Prostate gland (tissue), 2 donors: Measurements from ENCODE around the gene MAD2L1BP. TPM values are rescaled to one million over a fixed set of nuclear protein-coding genes. Genes with fewer than 3 reads are reported as not detected.
"Not testable (repeated sequence)": the region's sequence is repeated elsewhere in the genome, so short reads cannot be mapped to it uniquely, and the experiment has no call there.

Experiments used
- DNase-seq: peaks from one replicate; pipeline ENCODE4 v3.0.0-alpha.2; 2019; ENCODE audit warnings: low spot score
- H3K27ac ChIP-seq, 2 donors: fragments of 200-600 bp; sonication (generic); 2 replicates each; pipeline ENCODE4 v1.5.1; 2017 to 2019
- H3K27me3 ChIP-seq: fragments of 200-600 bp; sonication (generic); replicated peaks from 2 replicates; pipeline ENCODE4 v1.5.1; 2019; ENCODE audit not compliant: insufficient read depth
- H3K36me3 ChIP-seq, 2 donors: fragments of 200-600 bp; sonication (generic); 1 replicate in 1 of 2; 2 replicates in 1 of 2; pipeline versions ENCODE4 v1.5.1 to v1.8.1; 2017 to 2019
- H3K4me1 ChIP-seq: fragments of 200-600 bp; sonication (generic); replicated peaks from 2 replicates; pipeline ENCODE4 v1.5.1; 2019
- H3K4me3 ChIP-seq, 2 donors: fragments of 200-600 bp; sonication (generic); 2 replicates each; pipeline ENCODE4 v1.5.1; 2017 to 2019
- H3K9me3 ChIP-seq: fragments of 200-600 bp; sonication (generic); 2 replicates; pipeline ENCODE4 v1.5.1; 2017
- POLR2A ChIP-seq: fragments of 450-650 bp; IDR thresholded peaks from one replicate; pipeline ENCODE4 v1.6.1; 2016; ENCODE audit warnings: antibody characterized with exemption, mild to moderate bottlenecking
- POLR2AphosphoS5 ChIP-seq: sonication (generic); formaldehyde crosslinking; IDR thresholded peaks from one replicate; pipeline ENCODE4 v1.6.1; 2017; ENCODE audit warnings: antibody characterized with exemption
- WGBS: methylation state at CpG from one replicate; pipeline ENCODE4 v1.1.5; 2018; 5-methylcytosine and 5-hydroxymethylcytosine counted together
- intact Hi-C: fragments of 100-400 bp; cut with DNase I; formaldehyde crosslinking; loops from one replicate; pipeline ENCODE4 v1.14.2; 2022
- total RNA-seq, 2 donors: library from RNA; depleted of rRNA; stranded (reverse); fragments of >200 nt; gene quantifications; one replicate each; pipeline ENCODE4 v1.1.0, GENCODE V29; 2016
- TF ChIP-seq, protein P1 (sequence below), 4 experiments: fragments of 200-600 bp in 2 of 4; fragments of 450-650 bp in 2 of 4; sonication (generic) in 2 of 4; IDR thresholded peaks; 1 replicate in 3 of 4; 2 replicates in 1 of 4; pipeline ENCODE4 v1.5.1; 2016 to 2019; ENCODE audit warnings: antibody characterized with exemption in 4 of 4, mild to moderate bottlenecking in 2 of 4, moderate library complexity in 2 of 4

Gene MAD2L1BP, protein sequence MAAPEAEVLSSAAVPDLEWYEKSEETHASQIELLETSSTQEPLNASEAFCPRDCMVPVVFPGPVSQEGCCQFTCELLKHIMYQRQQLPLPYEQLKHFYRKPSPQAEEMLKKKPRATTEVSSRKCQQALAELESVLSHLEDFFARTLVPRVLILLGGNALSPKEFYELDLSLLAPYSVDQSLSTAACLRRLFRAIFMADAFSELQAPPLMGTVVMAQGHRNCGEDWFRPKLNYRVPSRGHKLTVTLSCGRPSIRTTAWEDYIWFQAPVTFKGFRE
- total RNA-seq: 10 to 100 TPM; 24.9 to 46.8 TPM

- H3K4me3 ChIP-seq: peak within 1 kb of the TSS; percentile 65 to 71
- intact Hi-C loops: no loop called here
- peak within 1 kb of the TSS; percentile 72 to 76 for H3K27ac ChIP-seq
- H3K9me3 ChIP-seq: no peaks in the 10 kb centered on the region
- 6% methylated on average over 48 of the region's 48 CpGs for WGBS
- DNase-seq: peak; percentile 77
- TF ChIP-seq, protein P1, sequence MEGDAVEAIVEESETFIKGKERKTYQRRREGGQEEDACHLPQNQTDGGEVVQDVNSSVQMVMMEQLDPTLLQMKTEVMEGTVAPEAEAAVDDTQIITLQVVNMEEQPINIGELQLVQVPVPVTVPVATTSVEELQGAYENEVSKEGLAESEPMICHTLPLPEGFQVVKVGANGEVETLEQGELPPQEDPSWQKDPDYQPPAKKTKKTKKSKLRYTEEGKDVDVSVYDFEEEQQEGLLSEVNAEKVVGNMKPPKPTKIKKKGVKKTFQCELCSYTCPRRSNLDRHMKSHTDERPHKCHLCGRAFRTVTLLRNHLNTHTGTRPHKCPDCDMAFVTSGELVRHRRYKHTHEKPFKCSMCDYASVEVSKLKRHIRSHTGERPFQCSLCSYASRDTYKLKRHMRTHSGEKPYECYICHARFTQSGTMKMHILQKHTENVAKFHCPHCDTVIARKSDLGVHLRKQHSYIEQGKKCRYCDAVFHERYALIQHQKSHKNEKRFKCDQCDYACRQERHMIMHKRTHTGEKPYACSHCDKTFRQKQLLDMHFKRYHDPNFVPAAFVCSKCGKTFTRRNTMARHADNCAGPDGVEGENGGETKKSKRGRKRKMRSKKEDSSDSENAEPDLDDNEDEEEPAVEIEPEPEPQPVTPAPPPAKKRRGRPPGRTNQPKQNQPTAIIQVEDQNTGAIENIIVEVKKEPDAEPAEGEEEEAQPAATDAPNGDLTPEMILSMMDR (IDR thresholded peaks at IDR 0.05): peak in 1 of 4 experiments; percentile 10
- TF ChIP-seq POLR2AphosphoS5 (peak; percentile 96), POLR2A (peak; percentile 75)
- no peaks in the 10 kb centered on the region for H3K27me3 ChIP-seq
- no peaks in the 10 kb centered on the region for H3K36me3 ChIP-seq
- peaks cover 4% of the 10 kb centered on the region for H3K4me1 ChIP-seq
Measured at GRCh38 chr6:43635387-43636307, at the start of gene MAD2L1BP. TSS of gene MAD2L1BP (plus strand) at chr6:43635840. CDS start at chr6:43635876, 36 bp downstream.

DNA sequence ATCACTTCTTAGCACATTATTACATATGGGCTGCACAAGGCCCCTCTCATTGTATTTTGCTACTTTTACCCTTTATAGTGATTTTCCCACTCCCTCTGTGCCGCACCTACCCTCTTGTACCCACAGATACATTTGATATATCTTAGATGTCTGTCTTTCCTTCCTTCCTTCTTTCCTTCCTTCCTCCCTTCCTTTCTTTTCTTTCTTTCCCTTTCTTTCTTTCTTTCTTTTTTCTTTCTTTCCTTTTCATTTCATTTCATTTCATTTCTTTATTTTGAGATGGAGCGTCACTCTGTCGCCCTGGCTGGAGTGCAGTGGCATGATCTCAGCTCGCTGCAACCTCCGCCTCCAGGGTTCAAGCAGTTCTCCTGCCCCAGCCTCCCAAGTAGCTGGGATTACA, 47.4 kb upstream of the MAD2L1BP start:
- Histone ChIP-seq H3K36me3 (peaks cover 3 to 8% of the 10 kb centered on the region in 2 donors), H3K9me3 (no peaks in the 10 kb centered on the region), H3K4me1 (no peaks in the 10 kb centered on the region), H3K27me3 (no peaks in the 10 kb centered on the region), H3K4me3 (no peak overlapping the region), H3K27ac (no peak overlapping the region)
- intact Hi-C loops: no loop called here
- over 99% methylated on average over 5 of the region's 5 CpGs for WGBS
- TF ChIP-seq POLR2AphosphoS5: no peak
- TF ChIP-seq, protein P1 (IDR thresholded peaks at IDR 0.05): no peak
- TF ChIP-seq POLR2A: no peak
- no peak for DNase-seq

- DNase-seq, H3K36me3 ChIP-seq, H3K27ac ChIP-seq, H3K4me1 ChIP-seq, H3K4me3 ChIP-seq, H3K9me3 ChIP-seq, intact Hi-C loops, H3K27me3 ChIP-seq: not testable (repeated sequence)
- 96% methylated on average over 1 of the region's 1 CpG for WGBS
Measured at GRCh38 chr6:43589564-43589963, 46.1 kb upstream of the MAD2L1BP start.

DNA sequence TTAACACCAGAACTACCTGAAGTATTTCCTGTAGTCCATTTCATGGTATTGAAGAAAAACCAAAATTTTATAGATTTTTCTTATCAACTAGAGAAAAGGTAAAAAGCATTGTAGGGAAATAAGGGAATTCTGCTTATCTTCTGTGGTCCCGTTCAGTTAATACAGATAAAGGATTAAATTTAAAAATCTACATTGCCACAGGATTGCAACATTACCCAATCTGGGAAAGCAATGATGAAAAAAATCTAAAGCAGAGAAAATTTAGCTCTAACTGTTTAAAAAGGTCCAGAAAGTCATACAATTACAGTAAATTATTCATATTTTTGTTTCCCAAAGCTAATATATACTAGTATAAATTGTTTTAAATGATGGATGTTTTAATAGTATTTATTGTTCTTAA, 41.7 kb upstream of the MAD2L1BP start:
- TF ChIP-seq POLR2AphosphoS5 (no peak), POLR2A (no peak)
- TF ChIP-seq, protein P1 (IDR thresholded peaks at IDR 0.05): no peak
- no peaks in the 10 kb centered on the region for H3K36me3 ChIP-seq
- H3K9me3 ChIP-seq: no peaks in the 10 kb centered on the region
- H3K27ac ChIP-seq: no peak overlapping the region
- H3K4me1 ChIP-seq: no peaks in the 10 kb centered on the region
- DNase-seq: no peak
- no peak overlapping the region for H3K4me3 ChIP-seq
- H3K27me3 ChIP-seq: no peaks in the 10 kb centered on the region
- WGBS: 79% methylated on average over 1 of the region's 1 CpG
- intact Hi-C loops: no loop called here

DNA sequence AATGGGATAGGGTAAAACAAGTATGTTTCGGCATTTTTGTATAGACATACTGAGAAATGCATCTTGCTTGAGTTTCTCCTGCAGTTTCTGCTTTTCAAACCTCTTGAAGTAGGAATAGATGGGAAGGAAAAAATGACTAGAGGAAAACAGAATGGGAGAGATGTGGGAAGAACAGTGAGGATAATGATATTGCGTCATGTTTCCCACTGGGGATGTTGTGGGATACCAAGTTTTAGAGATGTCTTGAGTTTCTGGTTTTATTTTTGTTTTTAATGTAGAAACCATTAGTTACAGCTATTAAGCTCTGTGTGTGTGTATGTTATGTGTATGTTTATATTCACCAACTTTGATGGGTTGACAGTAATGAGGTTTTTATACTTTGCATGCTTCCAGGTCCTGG, 35.0 kb upstream of the MAD2L1BP start:
- Histone ChIP-seq H3K27ac (no peak overlapping the region), H3K9me3 (no peaks in the 10 kb centered on the region), H3K36me3 (no peaks in the 10 kb centered on the region), H3K4me1 (no peaks in the 10 kb centered on the region), H3K27me3 (no peaks in the 10 kb centered on the region), H3K4me3 (no peak overlapping the region)
- intact Hi-C loops: no loop called here
- 93% methylated on average over 2 of the region's 2 CpGs for WGBS
- DNase-seq: no peak
- TF ChIP-seq POLR2AphosphoS5 (no peak), POLR2A (no peak)
- TF ChIP-seq, protein P1 (IDR thresholded peaks at IDR 0.05): no peak
